ENCODE measurements around the gene ERF.

Gene ERF

DNA sequence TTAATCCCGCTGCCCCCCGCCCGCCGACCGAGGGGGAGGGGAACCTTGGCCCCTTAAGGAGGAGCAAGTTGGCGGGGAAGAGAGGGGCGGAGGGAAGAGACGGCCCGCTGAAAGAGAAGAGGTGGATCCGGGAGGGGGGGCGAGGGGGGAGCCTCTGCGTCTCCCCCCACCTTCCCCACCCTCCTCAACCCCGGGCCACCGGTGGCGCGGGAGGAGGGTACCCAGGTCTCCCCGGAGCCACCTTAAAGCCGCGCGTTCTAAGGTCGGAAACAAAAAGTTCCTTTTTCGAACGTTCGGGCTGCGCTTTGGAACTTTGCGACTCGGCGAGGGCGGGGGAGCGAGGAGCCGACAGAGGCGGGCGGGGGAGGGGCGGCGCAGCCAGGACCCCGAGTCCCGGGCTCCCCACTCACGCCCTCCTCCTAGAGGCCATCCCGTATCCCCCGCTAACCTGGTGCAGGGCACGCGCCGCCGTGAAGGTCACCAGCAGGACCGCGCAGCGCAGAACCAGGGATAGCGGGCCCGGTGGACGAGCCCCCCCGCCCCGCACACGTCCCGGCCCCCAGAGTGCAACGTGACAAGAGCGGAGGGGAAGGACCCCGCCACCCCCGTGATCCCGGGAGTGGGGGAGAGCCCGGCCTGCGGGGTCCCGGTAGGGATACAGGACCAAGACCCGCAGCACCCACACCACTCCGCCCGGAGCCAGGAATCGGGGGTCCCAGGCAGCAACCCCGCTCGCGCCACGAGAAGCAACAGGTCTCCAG lies 659 bp downstream of the ERF start:
- peak; percentile 87 for DNase-seq (ENCODE audit: low spot score)

DNA sequence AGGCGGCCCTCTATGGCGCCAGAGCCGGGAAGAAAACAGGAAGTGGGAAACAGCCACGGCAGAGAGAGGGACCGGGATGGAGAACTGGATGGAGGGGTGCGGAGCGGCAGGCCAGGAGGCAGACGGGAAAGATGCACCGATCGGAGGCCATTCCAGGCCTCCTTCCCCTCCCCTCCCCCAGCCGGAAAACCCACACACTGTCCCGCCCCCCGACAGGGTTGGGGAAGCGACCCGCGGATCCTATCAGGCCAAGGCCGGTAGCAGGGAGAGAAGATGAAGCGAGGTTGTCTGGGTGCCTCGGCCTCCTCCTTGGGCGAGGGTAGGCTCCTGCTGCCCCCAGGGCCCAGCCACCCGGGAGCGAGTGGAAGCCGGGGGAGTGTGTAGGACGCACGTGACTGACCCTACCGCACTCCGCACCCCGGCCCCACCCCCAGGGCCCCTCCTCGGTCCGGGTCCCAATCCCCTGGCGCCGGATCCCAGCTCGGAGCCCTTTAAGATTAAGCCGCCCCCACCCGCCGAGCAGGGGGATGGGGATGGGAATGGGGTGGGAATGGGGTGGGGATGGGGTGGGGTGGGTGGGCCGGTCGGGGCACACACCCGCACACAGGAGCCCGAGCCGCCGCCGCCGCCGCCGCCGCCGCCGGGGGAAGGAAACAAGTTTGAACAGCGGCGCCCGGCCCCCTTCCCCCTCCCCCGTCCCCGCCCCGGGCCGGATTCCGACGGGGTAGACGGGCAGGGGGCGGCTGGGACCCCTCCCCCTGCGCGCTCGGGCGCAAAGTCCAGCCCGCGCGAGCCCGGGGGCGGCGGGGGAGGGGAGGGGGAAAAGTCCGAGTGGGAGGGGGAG lies 1.5 kb downstream of the ERF start:
- peak; percentile 60 for DNase-seq (ENCODE audit: low spot score)

DNA sequence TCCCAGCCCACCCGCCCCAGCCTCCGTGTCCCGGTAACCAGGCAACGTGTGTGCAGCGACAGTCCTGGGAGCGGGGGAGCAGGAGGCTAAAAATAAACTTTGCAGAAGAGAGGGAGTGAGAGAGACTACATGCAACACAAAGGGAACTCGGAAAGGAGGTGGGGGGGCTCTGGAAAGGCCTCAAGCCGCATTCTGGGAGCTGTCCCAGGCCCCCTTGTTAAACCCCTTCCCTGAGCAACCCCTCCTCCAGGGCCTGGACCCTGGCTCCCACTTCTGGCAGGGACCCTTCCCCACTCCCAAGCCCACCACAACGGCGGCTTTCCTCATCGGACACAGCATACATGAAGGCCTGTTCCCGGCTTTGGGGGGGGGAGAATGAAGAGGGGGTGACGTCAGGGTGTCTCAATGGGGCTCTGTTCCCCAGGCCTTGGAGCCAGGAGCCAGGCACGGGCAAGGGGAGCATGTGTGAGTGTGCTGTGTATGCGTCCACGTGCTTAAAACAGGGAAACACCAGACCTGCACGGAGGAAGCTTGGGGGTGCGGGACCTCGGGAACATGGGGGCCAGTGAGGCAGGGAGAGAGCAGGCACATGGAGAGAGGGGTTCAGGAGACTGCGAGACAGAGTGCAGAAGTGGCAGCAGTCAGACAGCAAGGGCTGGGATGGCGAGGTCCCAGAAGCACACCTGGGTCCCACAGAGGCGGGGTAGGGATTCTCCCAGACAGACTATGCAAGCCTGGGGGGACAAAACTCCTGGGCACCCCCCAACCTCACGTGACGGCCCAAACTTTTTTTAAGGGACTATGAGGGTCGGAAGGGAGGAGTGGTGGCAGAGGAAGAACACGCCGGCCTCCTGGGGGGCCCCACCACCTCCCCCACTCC lies 2.3 kb downstream of the ERF start:
- DNase-seq (ENCODE audit: low spot score): peak; percentile 95

DNA sequence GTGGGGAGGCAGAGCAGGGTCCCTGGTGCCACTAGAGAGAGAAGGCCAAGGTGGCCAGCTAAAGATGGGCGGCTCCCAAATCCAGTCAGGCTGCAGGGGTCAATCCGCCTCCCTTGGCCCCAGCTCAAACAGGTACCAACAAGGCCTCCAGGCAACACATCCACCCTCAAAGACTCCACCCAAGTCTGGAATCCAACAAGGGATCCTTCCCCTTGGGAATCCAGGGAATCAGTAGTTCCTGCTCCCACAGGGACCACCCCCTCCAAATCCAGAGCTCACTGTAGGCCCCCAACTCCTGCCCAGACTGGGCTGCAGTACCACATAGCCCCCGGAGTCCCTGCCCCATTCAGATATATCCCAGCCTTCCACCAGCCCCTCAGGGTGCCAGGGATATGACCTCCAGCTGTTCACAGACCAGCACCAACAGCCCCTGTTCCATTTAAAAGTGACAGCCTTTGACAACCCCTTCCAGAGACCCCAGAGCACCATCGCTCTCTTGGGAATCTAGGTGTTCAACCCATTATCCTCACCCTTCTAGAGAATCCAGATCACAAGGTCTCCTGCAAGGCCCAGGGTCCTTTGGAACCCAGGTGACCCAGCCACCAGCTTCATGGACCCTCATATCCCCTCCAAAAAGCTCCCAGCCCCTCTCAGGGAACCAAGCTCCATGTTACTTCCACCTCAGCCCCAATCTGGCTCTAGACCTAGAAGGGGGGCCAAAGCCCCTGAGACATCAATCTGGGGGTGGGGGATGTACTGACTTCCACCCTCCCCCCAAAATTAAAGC lies 3.2 kb downstream of the ERF start:
- peak; percentile 33 for DNase-seq (ENCODE audit: low spot score)

DNA sequence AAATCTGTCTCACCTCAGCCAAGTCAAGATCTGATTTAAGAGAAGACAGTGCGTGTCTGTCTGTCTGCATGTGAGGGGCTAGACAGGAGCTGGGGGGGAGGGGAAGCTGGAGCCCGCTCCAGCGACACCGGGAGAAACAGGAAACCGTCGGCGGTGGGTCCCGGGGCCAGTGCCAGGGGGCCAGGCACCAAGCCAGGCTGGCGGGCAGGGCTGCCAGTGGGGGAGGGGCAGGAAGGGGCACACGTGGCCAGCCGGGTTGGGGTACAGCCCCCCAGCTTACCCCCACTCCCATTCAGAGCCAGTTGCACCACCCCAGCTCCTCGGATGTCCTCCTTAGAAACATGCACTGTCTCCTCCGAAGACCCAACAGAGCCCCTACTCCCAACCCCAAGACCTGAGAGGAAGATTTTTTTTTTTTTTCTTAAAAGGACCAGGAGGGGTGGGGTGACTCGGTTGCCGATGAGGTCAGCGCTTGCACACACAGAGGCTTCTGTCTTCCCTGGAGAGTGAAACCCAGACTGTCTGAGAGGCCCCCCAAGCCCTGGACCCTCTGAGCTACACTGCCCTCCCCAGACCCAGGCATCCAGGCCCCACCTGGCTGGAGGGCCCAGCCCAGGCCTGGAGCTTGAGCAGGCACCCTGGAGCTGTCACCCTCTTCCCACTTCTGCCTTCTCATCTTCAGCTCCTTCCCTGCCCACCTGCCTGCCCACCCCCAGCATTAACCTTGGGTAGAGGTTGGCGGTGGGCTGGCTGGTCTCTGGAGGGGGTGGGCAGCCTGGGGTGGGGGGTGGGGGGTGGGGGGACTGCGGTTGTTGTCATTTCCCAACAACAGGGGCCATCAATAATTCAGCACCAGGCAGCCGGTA lies 4.0 kb downstream of the ERF start:
- DNase-seq (ENCODE audit: low spot score): peak; percentile 67

DNA sequence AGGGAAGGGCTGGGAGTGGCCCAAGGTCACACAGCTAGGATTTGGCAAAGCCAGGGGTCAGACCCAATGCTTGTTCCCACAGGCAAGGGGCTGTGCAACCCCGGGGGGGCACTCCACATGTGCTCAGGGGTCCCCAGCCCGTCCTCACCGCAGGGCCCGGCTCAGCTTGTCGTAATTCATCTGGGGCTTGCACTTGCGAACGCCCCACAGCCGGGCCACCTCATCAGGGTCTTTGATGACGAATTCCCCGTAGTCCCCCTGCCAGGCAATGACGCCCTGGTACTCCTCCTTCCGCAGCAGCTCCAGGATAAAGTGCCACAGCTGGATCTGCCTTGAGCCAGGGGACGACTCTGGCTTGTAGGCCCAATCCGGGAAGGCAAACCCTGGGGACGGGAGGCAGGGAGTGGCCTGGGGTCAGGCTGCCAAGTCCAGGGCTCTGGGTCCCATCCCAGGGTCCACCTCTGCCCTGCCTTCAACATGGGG lies 4.7 kb downstream of the ERF start:
- no peak for DNase-seq (ENCODE audit: low spot score)

DNA sequence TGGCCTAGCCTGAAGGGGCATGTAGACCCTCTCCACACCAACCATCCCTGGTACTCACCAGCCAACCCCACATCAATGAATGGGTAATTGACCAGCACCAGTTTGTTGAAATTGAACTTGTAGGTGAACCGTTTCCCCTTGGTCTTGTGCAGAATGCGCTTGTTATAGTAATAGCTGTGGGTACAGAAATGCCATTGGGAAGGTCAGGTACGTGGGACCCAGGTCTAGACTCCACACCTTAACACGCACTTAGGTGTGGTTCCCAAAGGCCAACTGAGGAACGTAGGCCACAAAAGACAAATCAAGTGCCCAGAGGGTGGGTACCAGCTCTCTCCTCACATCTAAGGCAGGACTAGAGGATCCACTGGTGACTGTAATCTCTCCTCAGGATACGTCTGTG lies 5.2 kb downstream of the ERF start:
- DNase-seq (ENCODE audit: low spot score): no peak

DNA sequence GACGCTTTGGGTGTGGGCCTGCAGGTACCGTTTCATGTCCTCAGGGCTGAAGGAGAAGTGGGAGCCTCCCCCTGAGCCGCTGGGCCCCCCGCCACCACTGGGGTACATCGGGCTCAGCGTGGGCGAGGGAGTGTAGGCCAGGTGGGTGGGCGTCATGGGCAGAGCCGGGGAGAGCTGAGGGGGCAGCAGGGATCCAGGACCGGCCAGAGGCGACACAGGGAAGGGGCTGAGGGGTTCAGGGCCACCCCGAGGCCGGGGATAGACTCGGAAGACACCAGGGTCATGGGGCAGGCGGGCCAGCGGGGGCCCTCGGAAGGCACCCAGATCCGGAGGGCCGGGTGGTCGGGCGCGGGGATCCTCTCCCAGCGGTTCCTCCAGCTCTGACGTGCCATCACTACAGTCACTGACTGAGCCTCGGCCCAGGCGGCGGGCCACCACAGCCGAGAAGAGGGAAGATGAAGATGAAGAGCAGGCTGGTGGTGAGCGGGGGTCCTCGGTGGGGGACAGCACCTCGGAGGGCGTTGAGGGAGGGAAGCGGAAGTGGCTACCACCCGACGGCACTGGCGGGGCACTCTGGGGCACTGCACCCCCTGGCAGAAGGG lies 5.7 kb downstream of the ERF start:
- DNase-seq (ENCODE audit: low spot score): no peak

DNA sequence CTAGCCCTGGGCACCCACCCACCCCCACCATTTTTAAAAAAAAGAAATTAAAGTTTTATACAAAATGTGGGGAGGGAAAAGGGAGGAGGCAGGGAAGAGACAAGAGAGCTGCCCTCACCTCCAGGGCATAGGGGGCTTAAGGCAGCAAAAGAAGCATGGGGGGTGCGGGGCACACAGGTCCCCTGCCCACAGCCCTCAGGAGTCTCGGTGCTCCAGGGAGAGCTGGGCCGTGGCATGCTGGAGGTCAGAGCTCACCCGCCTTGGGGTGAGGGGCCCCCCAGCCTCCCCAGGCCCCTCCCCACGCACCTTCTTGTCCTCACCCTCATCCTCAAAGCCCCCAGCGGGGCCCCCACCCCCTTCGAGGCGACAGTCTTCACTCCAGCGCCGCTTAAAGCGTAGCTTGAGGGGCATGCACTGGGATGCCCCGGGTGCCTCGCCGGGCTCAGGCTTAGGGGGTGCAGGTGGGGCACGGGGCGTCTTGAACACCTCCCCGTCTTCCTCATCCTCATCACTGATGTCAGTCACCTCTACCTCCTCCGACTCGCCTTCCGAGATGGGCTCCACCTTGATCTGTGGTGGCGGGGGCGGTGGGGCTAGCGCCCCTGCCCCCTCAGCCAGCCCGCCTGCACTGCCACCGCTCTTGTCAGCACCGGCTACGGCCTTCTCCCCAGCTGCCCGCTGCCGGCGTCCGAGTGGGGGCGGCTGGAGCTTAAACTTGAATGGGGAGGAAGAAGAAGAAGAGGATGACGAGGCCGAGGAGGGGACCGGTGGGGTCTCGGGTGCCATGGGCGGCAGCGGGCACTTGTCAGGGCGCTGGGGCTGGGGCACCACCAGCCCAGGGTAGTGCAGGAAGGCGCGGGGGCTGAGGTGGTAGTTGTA lies 6.4 kb downstream of the ERF start:
- DNase-seq (ENCODE audit: low spot score): no peak

DNA sequence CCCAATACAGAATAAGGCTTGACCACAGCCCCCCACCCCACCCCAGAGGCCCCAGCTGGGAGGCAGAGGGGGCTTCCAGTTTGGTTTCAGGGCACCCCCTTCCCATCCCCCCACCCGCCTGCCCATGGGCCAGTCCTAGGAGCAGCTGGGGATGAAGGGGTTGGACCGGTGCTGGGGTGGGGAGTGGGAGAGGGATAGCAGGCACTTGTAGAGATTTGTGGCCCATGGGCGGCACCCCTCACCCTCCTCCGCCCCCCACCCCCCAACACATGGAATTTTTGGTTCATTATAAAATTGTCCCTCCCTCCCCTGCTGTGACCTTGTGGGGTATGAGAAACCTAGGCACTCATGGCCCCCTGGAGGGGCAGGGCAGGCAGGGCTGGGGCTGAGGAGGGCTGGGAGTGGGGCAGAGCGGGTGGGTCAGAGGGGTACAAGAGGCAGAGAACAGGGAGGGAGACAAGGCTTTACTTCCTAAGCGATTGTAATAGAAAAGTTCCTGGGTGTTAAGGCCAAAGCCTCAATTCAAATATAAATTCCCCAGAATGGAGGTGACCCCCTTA lies 7.2 kb downstream of the ERF start:
- DNase-seq (ENCODE audit: low spot score): no peak

DNA sequence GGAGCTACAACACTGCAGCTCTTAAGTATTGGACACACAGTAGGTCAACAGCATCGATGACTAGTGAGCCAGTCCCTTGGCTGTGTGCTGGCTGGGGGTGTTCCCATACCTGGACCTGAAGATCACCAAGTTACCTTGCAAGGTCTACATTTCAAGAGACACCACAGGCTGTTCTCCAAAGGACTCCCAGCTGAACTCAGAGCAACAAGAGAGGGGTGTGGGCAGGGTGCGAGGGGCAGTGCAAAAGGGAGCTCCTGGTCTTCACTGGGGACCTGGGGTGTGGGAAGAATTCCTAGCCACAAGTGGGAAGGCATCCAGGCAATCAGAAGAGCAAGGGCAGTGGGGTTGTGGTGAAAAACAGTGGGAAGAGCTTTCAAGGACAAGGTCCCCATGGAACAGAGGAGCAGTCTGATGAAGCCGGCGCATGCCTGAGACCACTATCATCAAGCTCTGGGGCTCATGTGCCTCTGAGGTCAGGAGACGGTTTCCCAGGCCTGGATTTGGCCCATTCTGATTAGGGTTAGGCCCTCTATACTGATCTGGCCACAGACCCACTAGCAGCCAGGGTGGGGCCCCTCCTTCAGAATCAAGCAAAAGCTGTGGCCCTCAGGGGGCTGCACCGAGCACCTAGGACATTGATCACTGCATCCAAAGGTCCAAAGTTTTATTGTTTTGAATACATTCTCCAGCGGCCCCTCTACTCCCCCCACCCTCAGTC lies 7.8 kb downstream of the ERF start:
- no peak for DNase-seq (ENCODE audit: low spot score)

DNA sequence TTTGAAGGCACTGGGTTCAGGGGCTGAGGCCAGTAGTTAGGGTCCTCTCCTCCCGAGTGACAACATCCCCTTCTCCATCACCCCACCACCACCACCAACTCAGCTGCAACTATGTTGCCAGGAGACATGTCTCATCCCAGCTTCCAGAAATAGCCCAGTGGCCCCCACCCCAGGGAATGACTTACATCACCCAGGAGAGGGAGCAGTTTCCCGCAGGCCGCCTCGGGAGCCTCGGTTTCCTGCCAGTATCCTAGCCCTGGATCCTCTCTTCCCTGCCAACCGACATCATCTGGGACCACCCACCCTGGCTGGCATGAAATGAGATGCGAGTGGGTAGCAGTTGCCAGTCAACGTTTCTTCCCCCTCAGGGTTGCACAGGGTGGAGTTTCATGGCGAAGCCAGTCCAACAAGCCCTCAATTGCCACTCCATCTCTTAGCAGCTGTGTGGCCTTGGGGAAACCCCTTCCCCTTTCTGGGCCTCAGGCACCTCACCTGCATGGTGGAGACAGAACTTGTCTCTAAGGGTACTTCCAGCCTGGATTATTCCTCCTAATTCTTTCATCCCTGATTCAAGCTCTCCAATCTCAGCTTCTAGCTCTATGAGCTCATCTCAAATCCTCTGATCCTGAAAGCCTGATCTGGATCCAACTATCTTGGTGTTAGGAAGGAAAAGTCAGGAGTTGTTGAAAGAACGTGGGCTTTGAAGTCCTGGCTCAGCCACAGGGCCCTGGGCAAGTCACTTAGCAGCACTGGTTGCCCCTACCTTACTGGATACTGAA lies 8.6 kb downstream of the ERF start:
- peak; percentile 84 for DNase-seq (ENCODE audit: low spot score)

DNA sequence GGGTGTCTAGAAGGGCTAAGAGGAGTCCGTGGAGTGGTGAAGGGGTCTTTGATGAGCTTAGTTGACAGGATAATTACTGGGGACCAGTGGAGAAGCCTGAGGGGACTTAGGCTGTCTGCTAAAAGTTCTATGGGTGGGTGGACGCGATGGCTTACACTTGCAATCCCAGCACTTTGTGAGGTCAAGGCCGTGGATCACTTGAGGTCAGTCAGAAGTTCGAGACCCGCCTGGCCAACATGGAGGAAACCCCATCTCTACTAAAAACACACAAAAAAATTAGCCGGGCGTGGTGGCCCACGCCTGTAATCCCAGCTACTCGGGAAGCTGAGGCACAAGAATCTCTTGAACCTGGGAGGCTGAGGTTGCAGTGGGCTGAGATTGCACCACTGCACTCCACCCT lies 9.7 kb downstream of the ERF start:
- no peak for DNase-seq (ENCODE audit: low spot score)

DNA sequence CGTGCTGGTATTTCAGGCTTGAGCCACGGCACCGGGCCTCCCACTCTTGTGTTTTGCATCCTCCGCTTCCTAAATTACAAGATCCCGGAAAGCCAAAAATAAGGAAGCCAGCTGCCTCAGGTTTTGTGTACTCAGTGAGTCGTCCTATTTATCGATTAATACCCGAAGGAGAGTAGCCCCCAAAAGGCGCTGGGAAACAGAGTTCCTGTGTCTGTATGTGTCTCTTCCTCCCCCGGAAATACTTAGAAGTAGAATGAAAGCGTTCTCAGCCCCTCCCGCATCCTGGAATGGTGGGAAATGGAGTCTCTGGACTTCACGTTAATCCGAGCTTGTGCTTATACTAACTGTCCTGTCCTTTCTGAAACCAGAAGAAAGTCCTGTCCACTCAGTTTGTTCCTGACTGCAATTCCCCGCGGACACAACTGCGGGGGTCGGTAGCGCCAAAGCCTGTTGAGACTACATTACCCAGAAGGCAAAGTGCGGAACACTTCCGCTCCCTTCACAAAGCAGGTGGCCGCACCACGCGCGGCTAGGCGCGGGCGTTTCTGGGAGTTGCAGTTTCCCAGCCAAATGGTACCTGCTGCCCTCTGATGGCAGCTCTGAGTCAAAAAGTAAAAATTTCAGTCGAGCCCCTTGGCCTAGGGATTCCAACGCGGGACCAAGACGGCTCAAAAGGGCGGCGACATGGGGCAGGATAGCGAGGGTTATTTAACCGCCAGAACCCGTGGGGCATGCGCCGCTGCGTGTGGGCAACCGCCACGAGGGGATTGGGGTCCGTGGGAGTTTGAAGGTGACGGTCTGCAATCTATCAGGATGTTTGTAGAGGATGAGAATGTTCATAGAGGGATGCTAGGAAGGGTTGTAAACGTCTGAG lies 10.3 kb downstream of the ERF start:
- DNase-seq (ENCODE audit: low spot score): peak; percentile 94

DNA sequence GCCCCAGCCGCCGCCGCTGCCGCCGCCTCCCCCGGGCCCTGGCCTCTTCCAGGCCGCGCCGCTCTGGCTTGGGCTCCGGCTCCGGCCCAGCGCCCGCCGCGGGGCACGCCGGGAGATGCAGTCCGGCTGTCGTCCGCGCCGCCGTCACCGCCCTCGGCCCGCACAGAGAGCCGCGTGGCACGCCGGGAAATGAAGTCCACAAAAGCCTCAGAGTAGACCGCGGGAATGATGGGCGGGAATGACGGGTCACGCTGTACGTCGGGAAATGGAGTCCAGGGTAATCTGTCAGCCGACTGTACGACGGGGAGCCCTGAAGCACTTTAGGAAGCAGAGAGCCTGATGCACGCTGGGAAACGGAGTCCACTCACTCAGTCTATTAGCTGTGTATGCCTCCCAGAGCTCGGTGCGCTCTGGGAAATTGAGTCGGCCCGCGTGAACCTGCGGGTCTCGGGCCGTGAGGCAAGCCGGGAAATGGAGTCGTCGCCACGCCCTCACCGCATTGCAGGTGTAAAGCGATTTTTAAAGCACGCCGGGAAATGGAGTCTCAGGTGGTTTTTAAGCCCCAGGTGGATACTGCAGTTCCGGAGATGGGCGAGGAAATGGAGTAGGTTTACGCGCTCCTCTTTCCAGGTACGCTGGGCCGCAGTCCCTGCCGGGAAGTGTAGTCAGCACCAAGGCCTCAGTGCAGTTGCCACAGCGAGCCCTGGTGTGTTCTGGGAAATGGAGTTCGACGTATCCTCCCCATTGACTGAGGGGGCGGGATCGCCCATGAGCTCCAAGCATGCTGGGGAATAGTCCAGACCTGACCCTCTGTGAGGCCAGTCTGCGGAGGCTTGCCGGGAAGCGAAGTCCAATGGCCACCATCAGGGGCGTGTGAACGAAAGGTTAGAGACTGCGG lies 12.2 kb downstream of the ERF start, which contains the start of gene GSK3A:
Gene GSK3A, minus strand, starts transcription at position 91 of the 898 bp plus-strand sequence. CDS start 137 bp downstream, outside the sequence.
- DNase-seq (ENCODE audit: low spot score): peak; percentile 100

Data from globus pallidus (tissue), 1 donor.